GM19452 (cell line): Measurements from ENCODE around the gene PLD4.
"Not testable (repeated sequence)": the region's sequence is repeated elsewhere in the genome, so short reads cannot be mapped to it uniquely, and the experiment has no call there.

Experiments
- ATAC-seq: cut with Tn5 transposase; IDR thresholded peaks from one replicate; pipeline ENCODE4 v1.9.1; 2021; ENCODE audit not compliant: unreplicated experiment

PLD4 gene

GRCh38 chr14:104939666-104940410 lies 15.2 kb downstream of the PLD4 start:
- no peak for ATAC-seq

GRCh38 chr14:104940526-104941150 lies 16.0 kb downstream of the PLD4 start:
- ATAC-seq = no peak

GRCh38 chr14:104941508-104942365 lies 17.1 kb downstream of the PLD4 start:
- no peak for ATAC-seq

- no peak for ATAC-seq
Observed at GRCh38 chr14:104942586-104942985, 17.9 kb downstream of the PLD4 start.

- not testable (repeated sequence) for ATAC-seq
Observed at GRCh38 chr14:104943216-104944015, 18.7 kb downstream of the PLD4 start.

GRCh38 chr14:104944016-104944308 lies 19.3 kb downstream of the PLD4 start:
- ATAC-seq = not testable (repeated sequence)

GRCh38 chr14:104944436-104945205 lies 19.9 kb downstream of the PLD4 start:
- ATAC-seq = not testable (repeated sequence)

- not testable (repeated sequence) for ATAC-seq
Observed at GRCh38 chr14:104945266-104945665, 20.6 kb downstream of the PLD4 start.

GRCh38 chr14:104945986-104946965 lies 21.6 kb downstream of the PLD4 start:
- not testable (repeated sequence) for ATAC-seq

GRCh38 chr14:104947201-104947600 lies 22.5 kb downstream of the PLD4 start:
- not testable (repeated sequence) for ATAC-seq

- not testable (repeated sequence) for ATAC-seq
Observed at GRCh38 chr14:104947881-104948735, 23.4 kb downstream of the PLD4 start.

GRCh38 chr14:104948736-104949031 lies 24.0 kb downstream of the PLD4 start:
- ATAC-seq = no peak

GRCh38 chr14:104949406-104949955 lies 24.8 kb downstream of the PLD4 start:
- ATAC-seq = not testable (repeated sequence)

GRCh38 chr14:104950021-104950420 lies 25.3 kb downstream of the PLD4 start:
- no peak for ATAC-seq

- not testable (repeated sequence) for ATAC-seq
Observed at GRCh38 chr14:104950701-104951100, 26.0 kb downstream of the PLD4 start.

- not testable (repeated sequence) for ATAC-seq
Observed at GRCh38 chr14:104951863-104952657, 27.4 kb downstream of the PLD4 start.

GRCh38 chr14:104953097-104953496 lies 28.4 kb downstream of the PLD4 start:
- ATAC-seq = no peak
